ENCODE data around the gene INTS3. TPM values are rescaled to one million over a fixed set of nuclear protein-coding genes. Genes with fewer than 3 reads are reported as not detected.
A peak's percentile ranks its signal among the peaks of the same experiment; 100 is the strongest.
"Not testable (repeated sequence)": the region's sequence is repeated elsewhere in the genome, so short reads cannot be mapped to it uniquely, and the experiment has no call there.

INTS3 gene
- total RNA-seq, 6 donors from 2014 or later: 58.2 to 159 (median 63.1) TPM

- no peak overlapping the region for H3K4me3 ChIP-seq
- no peaks in the 10 kb centered on the region for H3K27me3 ChIP-seq
- ATAC-seq (ENCODE audit: low FRiP score in 2 of 2): no peak
- TF ChIP-seq POLR2AphosphoS5 (IDR thresholded peaks at IDR 0.05): peak in 1 of 2 donors; percentile 54
- no peak for TF ChIP-seq CTCF (IDR thresholded peaks at IDR 0.05)
- TF ChIP-seq POLR2A (IDR thresholded peaks at IDR 0.05): no peak
- TF ChIP-seq EP300 (IDR thresholded peaks at IDR 0.05): peak in 2 of 4 donors; percentile 28 to 56
- peaks cover 6 to 21% (median 14%) of the 10 kb centered on the region in 4 donors for H3K4me1 ChIP-seq
- peak in 1 of 2 donors; percentile 20 for DNase-seq
- H3K27ac ChIP-seq: peak overlapping the region; percentile 44 to 76 (median 60)
- WGBS, 2 donors: 56 to 72% methylated on average over 7 of the region's 7 CpGs
- no peaks in the 10 kb centered on the region for H3K9me3 ChIP-seq
- peaks cover 16 to 98% (median 83%) of the 10 kb centered on the region in 4 donors for H3K36me3 ChIP-seq
Observed at GRCh38 chr1:153763365-153764225, 35.7 kb downstream of the INTS3 start.

GRCh38 chr1:153764310-153764709, 36.5 kb downstream of the INTS3 start:
- peak overlapping the region; percentile 36 to 76 (median 56) for H3K27ac ChIP-seq
- no peaks in the 10 kb centered on the region for H3K9me3 ChIP-seq
- H3K4me3 ChIP-seq: no peak overlapping the region
- H3K27me3 ChIP-seq: no peaks in the 10 kb centered on the region
- H3K4me1 ChIP-seq: peaks cover 11 to 28% (median 20%) of the 10 kb centered on the region in 4 donors
- H3K36me3 ChIP-seq: peaks cover 15 to 98% (median 78%) of the 10 kb centered on the region in 4 donors
- 96 to 98% methylated on average over 5 of the region's 5 CpGs for WGBS, 2 donors
- peak in 1 of 2 donors; percentile 7 for DNase-seq
- no peak for TF ChIP-seq POLR2AphosphoS5 (IDR thresholded peaks at IDR 0.05)
- no peak for TF ChIP-seq CTCF (IDR thresholded peaks at IDR 0.05)
- no peak for TF ChIP-seq POLR2A (IDR thresholded peaks at IDR 0.05)
- no peak for TF ChIP-seq EP300 (IDR thresholded peaks at IDR 0.05)
- no peak for ATAC-seq (ENCODE audit: low FRiP score in 2 of 2)

- H3K4me1 ChIP-seq: peaks cover 28 to 48% (median 40%) of the 10 kb centered on the region in 4 donors
- not testable (repeated sequence) for H3K27me3 ChIP-seq; H3K4me3 ChIP-seq; ATAC-seq (ENCODE audit: low FRiP score in 2 of 2); H3K9me3 ChIP-seq; H3K27ac ChIP-seq
- WGBS, 2 donors: 94 to 97% methylated on average over 10 of the region's 10 CpGs
- DNase-seq: peak in 1 of 2 donors; percentile 17
- H3K36me3 ChIP-seq: peaks cover 19 to 96% (median 67%) of the 10 kb centered on the region in 4 donors
Observed at GRCh38 chr1:153766663-153767062, 38.8 kb downstream of the INTS3 start.

- TF ChIP-seq CTCF (IDR thresholded peaks at IDR 0.05) (no peak), EP300 (IDR thresholded peaks at IDR 0.05) (no peak), POLR2AphosphoS5 (IDR thresholded peaks at IDR 0.05) (no peak), POLR2A (IDR thresholded peaks at IDR 0.05) (no peak)
- H3K9me3 ChIP-seq: no peaks in the 10 kb centered on the region
- peaks cover 21 to 94% (median 70%) of the 10 kb centered on the region in 4 donors for H3K36me3 ChIP-seq
- 93 to 95% methylated on average over 4 to 11 of the region's 11 CpGs for WGBS, 2 donors
- no peaks in the 10 kb centered on the region for H3K27me3 ChIP-seq
- H3K4me1 ChIP-seq: peaks cover 29 to 56% (median 49%) of the 10 kb centered on the region in 4 donors
- ATAC-seq (ENCODE audit: low FRiP score in 2 of 2) (no peak), DNase-seq (peak in 1 of 2 donors; percentile 20)
- peak overlapping the region; percentile 59 to 92 (median 76) for H3K27ac ChIP-seq
- H3K4me3 ChIP-seq: no peak overlapping the region
Observed at GRCh38 chr1:153767519-153767918, 39.7 kb downstream of the INTS3 start.

- TF ChIP-seq POLR2A (IDR thresholded peaks at IDR 0.05) (peak in 1 of 4 donors; percentile 11), EP300 (IDR thresholded peaks at IDR 0.05) (peak in 1 of 4 donors; percentile 28), POLR2AphosphoS5 (IDR thresholded peaks at IDR 0.05) (no peak), CTCF (IDR thresholded peaks at IDR 0.05) (no peak)
- peaks cover 38 to 58% (median 56%) of the 10 kb centered on the region in 4 donors for H3K4me1 ChIP-seq
- peak overlapping the region; percentile 59 to 92 (median 76) for H3K27ac ChIP-seq
- no peaks in the 10 kb centered on the region for H3K9me3 ChIP-seq
- H3K27me3 ChIP-seq: no peaks in the 10 kb centered on the region
- H3K36me3 ChIP-seq: peaks cover 22 to 94% (median 69%) of the 10 kb centered on the region in 4 donors
- no peak overlapping the region for H3K4me3 ChIP-seq
- DNase-seq: peak in 1 of 2 donors; percentile 78
- WGBS, 2 donors: 76 to 88% methylated on average over 3 to 4 of the region's 4 CpGs
- ATAC-seq (ENCODE audit: low FRiP score in 2 of 2): peak; percentile 20 to 83
Observed at GRCh38 chr1:153768316-153769181, 40.7 kb downstream of the INTS3 start.

All from upper lobe of left lung (tissue), 6 donors.